Stimulated activated CD4-positive, alpha-beta T cell treated with anti-CD3 and anti-CD28 coated beads, Interleukin-15, amount 100 ng/mL, for 48 hours (primary cell): ENCODE data around the gene MCC.
A peak's percentile ranks its signal among the peaks of the same experiment; 100 is the strongest.

Experiments
- DNase-seq, 2 donors: peaks; one replicate each; pipeline ENCODE4 v3.0.0-alpha.2; 2020; ENCODE audit warnings: low read depth in 2 of 2

The MCC gene

DNA sequence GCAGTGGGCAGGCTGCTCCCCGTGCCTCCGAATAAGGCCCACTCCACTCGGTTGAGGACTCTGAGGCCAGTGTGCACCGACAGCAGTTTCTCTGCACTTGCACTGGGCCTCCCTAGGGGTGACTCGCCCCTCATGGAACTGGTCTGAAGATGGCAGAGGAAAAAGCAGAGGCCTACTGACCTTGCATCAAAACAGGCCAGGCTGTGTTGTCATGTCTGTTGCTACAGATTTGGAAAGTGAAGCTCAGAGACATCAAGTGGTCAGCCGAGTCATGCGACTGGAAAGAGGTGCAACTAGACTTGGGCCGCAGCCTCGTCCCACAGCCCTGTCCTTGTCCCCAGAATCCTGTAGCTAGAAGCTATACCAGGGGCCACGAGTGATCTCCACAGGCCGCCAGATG lies 433.4 kb downstream of the MCC start:
- DNase-seq, result no peak

DNA sequence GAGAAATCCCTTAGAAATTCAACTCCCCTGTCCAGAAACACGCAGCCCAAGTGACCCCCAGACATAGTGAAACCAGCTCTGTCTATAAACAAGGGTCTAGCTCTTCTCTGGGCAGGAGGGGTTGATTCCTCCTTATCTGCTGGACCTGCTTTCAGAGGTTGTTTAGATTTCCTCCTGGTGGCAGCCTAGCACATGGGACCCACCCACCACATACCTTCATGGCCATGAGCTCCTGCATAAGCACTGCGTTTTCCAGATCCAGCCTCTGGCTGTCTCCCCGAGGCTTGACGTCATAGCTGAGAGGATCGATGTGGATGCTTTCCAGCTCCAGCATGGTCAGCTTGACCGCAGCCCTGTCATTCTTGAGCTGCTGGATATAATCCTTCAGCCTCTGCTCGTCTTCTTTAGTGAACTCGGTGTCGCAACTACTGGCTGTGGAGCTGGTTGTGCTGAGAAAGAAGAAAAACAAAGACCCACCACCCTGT lies 434.7 kb downstream of the MCC start:
- no peak for DNase-seq

DNA sequence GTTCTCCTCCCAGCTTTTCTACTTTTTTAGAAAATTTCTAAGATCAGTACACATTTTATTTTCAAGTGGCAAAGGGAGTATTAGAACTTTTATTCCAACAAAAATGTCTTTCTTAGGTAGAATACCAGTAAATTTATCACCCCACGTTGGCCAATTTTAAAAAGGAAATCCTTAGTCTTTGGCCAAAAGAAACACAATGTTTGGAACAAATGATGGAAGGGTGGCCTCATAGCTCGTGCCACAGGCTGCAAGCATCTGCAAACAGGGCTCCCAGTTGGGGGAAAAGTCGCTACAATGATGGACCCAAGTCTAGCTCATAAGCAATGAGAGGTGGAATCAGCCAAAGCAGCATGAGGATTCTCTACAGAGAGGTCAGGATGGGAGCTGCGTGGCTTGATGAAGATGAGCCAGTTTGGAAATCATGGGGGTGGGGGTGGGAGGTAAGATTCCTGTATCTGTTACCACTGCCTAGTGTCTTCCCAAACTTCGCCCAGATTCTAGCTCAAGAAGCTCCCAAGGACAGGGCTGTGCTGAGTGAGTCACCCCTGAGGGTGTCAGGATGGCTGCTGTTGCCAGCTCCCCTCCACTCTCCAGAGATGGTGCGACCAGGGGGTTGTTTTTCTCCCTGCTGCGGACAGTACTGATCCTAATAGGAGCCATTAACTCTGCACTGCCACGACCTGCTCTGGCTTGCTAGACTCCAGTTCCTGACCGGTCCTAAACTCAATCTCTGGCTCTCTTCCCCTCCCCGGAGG lies 436.0 kb downstream of the MCC start:
- no peak for DNase-seq

DNA sequence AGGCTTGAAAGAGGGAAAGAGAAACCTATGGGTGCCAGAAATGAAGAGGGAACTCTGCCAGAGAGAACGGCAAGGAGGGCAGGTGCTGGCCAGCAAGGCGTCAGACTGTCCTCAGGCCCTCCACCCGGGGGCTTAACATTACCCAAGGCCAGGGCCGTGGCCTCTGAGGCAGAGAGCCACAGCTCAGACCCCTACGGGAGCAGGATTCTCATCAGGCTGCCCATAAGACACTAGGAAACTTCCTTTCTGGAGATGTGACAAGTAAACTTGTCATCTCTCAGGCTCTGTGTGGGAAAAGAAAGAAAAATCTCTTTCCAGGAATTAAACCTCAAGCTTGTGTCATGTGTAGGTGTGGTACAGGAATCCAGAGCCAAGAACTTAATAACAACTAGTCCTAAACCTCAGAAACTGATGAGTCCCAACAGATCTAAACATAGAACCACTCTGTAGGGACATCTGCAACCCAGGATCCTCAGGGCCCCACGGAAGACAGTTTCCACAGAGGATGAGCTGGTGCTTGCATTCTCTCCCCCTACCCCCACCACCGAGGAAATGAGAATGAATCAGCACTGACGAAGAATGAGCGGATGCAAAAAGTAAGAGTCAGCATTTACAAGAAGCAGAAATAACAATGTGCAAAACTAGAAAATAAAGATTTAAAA lies 437.4 kb downstream of the MCC start:
- peak in 1 of 2 donors; percentile 40 for DNase-seq

DNA sequence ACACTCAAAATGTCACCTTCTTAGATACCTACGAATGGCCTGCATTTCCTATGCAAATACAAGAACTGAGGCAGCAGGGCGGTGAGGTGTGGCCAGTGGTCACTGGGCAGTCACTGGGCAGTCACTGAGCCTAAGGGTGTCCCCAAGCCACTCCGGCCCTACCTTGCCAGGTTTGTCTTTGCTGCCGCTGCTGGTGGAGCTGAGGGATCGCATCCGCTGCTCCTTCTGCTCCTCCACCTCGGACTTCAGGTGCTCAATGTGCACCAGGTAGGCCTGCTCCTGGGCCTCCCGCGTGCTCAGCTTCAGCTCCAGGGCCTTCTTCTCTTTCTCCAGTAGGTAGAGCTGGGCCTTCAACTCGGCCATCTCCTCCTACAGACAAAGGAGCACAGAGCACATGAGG lies 439.3 kb downstream of the MCC start:
- DNase-seq, result no peak

DNA sequence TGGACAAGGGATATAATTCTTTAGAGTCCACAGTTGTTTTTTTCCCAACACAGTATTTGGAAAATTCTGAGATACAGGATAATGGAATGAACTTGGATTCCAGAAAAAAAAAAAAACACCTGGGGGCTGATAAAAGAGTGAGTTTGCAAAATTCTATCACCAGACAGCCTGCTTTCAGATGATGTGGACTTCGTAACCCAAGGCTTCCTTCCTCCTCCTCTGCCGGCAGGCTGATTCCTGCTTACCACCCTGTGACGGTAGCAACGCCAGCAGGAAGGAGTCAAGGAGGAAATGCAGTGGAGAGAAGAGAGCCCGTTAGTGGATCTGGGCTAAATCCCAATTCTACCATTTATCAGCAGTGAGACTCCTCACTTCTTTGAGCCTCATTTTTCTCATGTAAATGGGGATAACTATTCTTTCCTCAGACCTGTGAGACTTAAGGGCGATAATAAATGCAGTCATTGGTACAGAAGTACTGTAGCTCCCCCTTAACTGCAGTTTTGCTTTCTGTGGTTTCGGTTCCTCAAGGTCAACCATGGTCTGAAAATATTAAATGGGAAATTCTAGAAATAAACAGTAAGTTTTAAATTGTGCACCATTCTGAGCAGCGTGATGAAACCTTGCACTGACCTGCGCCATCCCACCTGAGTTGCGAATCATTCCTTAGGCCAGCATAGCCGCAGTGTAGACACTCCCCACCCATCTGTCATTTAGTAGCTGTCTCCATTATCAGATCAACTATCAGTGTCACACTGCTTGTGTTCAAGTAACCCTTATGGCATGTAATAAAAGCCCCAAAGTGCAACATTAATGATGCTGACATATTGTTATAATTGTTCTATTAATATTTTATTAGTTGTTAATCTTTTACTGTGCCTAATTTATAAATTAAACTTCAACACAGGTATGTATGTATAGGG lies 440.3 kb downstream of the MCC start:
- no peak for DNase-seq

DNA sequence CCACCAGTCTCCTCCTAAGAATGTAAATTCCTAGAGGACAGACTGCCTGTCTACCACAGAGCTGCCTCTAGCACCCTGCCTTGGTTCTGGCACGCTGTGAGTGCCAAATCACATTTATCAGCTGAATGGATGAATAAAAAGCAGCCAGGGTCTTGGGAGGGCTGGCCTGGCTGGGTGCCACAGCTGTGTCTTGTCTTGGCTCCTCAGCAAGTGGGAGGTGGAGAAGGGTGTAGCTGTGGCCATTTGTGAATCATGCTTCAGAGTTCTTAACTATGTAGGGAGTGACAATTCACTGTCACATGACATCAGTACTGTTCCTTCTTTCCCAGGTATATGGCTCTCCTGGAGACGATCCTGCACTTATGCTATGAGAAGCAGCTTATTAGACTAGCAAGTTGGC lies 441.0 kb downstream of the MCC start:
- DNase-seq, result no peak

DNA sequence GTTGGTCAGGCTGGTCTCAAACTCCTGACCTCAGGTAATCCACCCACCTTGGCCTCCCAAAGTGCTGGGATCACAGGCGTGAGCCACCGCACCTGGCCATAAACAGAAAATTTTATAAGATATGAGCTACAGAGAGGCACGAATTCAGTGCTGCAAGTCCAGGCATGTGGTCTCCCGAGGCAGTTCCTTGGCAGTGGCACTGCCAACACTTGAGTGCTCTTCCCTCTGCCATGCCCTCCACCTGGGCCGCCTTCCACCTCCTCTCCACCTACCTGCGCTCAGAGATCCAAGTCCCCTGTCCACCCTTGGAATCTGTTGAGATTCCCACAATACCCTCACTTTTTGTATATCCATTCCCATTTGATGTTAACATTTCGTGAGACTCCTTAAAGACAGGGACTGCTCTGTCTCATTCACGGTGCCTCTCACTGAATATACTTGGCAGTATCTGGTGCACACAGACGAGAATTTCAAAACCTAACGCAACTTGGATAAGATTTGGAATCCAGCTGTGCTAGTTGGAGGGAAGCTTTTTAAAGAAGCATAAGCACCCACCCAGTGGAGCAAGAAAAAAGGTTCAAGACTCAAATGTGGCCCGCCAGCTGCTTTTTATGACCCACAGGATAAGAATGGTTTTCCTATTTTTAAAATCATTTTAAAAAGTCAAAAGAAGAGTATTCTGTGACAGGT lies 443.3 kb downstream of the MCC start:
- no peak for DNase-seq

DNA sequence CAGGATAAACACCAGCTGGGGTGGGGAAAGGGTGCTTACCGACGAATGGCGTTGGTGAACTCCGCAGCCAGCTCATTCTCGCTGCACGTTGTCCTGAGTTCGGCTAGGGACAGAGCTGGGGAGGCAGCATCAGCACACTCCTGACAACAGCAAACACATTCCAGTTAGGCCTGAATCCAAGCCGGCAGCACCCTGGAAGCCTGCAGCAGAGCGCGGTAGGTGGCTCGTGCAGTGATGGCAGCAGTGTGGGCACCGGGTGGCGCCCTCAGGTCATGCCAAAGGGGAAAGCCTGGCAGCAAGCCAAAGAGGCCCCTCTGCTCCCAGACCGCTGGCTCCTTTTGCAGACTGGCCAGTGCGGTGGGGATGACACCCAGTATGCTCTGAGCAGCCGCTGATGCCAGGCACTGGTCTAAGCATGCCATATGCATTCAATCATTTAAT lies 444.7 kb downstream of the MCC start:
- peak in 1 of 2 donors; percentile 8 for DNase-seq

DNA sequence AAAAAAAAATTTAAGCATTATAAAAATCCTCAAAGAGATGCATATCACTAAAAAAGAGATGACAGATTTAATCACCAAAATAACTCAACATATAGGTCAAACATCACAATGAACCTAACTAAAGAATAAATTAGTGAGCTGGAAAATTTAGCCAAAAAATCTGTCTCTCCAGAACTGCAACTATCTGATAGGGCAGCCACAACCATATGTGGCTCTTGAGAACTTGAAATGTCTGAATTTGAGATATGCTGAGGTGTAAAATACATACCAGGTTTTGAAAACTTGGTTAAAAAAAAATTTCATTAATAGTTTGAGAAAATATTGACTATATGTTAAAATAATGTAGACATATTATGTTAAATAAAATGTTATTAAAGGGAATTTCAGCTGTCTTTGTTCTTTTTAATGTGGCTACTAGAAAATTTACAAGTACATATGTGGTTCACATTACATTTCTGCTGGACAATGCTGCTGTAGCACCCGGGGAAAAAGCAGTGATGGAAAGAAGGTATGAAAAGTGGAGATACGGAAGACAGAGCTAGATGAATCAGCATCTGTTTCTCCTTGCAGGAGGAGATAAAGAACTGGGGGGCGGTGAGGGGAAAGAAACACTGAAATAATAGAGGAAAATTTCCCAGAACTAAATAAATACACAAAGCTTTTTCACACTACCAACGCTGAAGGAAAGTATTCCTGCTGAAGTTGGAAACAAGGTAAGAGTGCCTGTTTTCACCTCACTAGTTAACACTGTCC lies 445.6 kb downstream of the MCC start:
- no peak for DNase-seq

DNA sequence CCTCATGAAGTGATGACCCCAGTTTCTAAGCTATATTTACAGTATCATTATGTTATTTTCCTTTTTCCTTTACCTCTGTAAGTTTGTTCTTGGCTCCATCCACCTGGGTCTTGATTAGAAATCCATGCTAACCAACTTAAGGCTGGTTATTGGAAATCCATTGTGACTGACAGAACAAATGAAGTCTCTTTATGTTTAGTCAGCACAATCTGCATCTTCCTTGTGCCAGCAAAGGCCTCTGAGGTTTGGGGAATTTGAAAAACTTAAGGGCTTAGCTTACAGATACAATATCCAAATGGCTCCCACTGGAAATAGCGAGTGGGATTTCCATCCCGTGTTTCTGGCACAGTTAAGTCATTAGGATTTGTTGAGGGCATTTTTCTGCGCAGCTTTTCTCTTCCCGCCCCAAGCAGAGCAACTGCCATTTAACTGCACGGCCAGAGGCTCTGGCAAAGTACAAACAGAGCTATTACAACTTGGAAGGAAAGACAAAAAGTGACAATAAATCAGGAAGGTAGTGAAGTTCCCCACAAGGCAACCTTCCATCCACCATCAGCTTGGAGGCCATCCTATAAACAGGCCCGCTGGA lies 447.5 kb downstream of the MCC start:
- no peak for DNase-seq

DNA sequence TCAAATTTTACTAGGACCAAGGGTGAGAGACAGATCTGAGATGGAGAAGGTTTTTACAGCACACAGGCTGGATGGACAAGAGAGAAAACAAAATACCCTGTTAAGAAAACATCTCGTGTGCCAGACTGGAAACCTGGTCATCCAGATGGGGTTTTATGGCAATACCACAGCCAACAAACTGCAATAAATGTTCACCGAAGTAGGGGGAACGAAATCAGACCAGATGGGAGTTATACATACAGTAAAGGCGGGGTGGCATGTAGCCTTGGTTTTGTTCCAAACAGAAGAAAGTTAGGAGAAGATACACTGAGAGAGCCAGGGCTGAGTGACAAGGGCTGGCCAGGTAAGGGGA lies 448.3 kb downstream of the MCC start:
- DNase-seq, result no peak

DNA sequence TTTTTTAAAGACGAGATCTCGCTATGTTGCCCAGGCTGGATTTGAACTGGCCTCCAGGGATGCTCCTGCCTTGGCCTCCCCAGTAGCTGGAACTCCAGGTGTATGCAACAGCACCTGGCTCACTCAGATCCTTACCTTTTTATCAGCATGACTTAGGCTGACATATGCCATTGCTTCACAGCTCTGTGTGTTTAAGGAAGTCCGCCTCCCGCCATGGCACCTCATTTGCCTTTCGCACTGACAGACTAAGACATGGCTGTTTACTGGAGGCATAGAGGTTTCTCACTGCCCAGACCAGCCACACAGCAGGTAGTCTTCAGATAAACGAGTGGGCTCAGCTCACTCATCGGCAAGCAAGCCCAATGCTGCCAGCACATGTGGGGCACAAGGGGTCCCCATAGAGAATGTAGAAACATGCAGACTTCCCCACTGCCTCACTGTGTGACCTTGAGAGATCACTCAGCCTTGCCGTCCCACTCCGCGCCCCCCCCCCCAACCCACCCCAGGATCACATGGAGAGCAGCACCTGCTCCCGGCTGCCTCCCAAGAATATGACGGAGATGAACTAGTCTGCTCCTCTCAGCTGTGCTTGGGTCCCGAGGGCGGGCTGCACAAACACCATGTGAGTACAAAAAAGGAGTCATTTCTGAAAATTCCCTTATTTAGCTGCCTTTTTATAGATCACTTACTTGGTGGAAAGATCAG lies 448.9 kb downstream of the MCC start:
- DNase-seq, result no peak

DNA sequence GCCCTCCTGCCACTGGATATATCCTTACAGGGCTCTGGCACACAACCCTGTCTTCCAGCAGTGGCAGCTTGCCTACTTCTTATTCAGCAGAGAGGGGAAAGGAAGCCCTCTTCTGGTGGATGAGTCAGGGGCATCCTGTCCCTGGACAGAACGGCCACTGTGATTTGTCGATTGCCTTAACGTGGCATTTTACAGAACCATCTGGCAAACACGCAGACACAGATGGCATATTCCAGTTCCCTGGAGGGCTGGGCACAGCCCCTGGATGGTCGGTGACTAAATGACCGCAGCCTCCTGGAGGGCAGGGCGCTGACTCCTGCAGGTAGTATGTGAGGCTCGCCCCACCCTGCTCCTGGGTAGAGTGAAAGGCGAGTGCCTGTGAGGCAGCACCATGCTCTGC lies 449.5 kb downstream of the MCC start:
- no peak for DNase-seq

DNA sequence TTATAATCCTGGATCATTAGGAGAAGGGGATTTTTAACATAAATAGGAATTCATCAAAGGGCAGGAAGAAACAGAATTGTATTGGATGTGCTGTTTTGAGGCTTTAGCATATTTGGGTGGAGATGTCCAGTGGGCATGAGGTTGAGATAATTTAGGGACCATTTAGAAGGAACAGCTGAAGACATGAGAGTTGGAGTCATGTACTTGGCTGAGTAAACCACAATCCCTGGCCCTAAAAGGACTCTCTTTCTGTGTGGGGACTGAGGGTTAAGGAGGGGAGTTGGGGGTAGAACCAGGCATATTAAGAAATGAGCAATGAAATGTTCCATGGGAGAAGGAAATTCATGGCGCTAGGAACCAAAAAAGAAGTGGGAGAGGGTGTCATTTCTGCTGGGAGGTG lies 450.1 kb downstream of the MCC start:
- no peak for DNase-seq

DNA sequence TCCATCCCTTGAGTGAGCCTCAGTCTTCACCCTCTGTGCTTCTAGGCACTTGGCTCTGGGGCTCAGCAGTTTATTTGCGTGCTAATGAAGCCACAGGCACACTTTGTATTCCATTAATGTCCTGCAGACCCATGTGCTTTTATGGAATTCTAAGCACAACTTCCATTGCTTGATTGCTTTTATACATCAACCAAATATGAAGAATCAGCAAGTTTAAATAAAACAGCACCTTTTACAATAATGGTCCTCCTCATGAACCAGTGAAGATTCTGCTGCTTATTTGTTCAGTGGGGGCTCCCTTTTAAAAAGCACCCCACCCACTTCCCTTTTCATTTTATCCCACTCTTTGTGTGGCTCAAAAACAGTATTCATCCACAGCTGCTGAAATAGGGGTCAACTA lies 451.4 kb downstream of the MCC start:
- no peak for DNase-seq

DNA sequence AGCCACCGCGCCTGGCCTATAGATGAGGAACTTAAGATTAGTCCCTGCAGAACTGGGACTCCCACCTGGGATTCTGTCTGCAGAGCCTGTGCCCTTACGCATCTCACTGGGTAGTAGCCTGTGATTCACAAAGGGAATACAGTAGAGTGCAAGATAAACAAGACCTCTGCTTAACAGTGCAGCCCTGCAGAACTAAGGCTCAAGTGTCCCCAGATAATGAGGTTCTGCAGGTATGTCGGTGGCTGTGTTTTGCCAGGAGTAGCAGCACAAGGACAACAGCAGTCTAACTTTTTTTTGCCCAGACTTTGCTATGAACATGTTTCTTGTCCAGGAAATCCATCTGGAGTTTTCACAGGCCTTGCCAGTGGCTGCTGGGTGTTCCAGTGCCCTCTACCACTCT lies 451.9 kb downstream of the MCC start:
- DNase-seq, result no peak

DNA sequence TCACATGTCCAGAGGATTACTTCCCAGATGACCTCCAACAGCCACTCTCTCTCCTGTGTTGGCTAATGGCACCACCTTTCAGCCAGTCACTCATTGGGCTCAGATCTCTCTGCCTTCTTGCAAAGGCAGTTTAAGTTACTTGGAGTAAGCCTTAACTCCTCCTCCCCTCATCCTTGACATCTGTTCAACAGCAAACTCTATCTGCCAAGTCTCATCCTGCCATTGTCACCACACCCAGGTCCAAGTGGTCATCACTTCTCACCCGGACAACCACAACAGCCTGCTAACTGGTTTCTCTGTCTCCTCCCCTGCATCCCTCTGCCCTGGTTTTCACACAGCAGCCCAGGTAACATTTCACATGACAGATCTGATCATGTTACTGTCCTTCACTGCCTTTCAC lies 453.2 kb downstream of the MCC start:
- DNase-seq, result no peak

DNA sequence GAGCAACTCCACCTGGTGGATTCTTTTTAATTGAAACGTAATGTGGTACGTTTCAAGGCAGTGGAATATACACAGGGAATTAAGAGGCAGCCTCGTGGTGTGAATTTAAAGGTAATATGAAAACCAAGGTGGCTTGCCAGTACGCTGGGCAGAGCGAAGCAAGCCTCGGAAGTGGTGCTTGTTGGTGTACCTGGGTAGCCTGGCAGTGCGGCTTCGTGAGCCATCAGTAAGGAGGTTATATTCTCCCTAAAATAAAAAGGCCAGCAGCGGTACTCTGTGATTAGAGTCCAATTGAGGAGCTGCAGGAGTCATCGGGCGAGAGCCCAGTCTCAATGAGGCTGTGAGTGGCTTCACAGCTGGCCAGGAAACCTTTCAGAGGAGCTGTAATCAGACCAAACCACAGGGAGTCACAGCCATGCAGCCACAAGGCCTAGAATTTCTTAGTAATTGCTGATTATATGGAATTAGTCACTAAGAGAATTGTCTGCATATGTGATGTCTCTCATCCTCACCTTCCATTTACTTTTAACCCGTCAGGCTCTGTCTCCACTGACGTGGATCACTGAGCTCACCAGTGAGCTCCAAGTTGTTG lies 454.0 kb downstream of the MCC start:
- DNase-seq, result no peak

DNA sequence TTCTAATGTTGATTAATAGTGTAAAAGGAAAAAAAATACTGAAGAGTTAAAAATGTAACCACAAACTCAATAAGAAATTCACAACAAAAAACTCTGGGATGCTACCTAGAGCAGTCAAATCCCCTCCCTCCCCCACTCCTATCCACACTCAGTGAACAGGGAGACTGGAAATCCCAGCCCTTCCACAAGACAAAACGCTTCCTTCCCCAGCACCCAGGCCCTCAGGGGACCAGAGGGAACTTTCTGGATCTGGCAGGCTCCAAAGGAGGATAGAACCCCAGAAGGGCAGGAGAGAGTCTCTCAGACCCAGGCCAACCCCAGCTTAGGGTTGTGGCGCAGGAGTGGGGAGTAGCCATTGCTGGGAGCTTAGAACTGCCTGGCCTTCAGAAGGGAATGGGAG lies 456.7 kb downstream of the MCC start:
- DNase-seq, result no peak
